ENCODE data around the gene XRCC6. TPM values are rescaled to one million over a fixed set of nuclear protein-coding genes. Genes with fewer than 3 reads are reported as not detected.
"Not testable (repeated sequence)": the region's sequence is repeated elsewhere in the genome, so short reads cannot be mapped to it uniquely, and the experiment has no call there.

Gene XRCC6
- total and polyA plus RNA-seq, 8 donors: 49.8 to 86.4 (median 76.1) TPM

DNA sequence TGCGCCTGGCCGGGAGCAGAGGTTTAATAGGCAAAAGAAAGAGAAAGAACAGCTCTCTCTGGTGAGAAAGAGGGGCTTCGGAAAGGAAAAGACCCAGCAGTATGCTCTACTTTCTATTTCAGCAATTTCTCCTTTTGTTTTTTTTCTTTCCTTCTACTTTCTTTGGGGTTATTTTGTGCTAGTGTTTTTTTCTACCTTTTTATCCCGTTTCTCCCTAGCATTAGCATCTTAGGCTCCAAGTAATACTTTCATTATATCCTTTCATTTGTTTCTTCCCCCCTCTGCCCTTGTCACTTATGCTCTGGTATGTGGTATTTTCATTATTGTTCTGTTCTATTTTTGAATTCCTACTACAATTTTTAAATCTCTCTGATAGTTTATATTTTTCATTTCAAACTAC lies 63.1 kb downstream of the XRCC6 start:
- intact Hi-C loops (cut with DNase I): no loop called here
- Histone ChIP-seq H3K36me3 (peaks cover 0 to 11% (median 0%) of the 10 kb centered on the region in 3 donors), H3K27ac (no peak overlapping the region), H3K27me3 (no peaks in the 10 kb centered on the region), H3K9me3 (no peaks in the 10 kb centered on the region), H3K4me3 (no peak overlapping the region), H3K4me1 (peaks cover 0 to 9% (median 6%) of the 10 kb centered on the region in 3 donors)
- no peak for DNase-seq
- FAIRE-seq: no peak
- 79 to 84% methylated on average over 2 to 4 of the region's 4 CpGs for WGBS, 2 donors
- no peak for ATAC-seq
- TF ChIP-seq, protein P1, sequence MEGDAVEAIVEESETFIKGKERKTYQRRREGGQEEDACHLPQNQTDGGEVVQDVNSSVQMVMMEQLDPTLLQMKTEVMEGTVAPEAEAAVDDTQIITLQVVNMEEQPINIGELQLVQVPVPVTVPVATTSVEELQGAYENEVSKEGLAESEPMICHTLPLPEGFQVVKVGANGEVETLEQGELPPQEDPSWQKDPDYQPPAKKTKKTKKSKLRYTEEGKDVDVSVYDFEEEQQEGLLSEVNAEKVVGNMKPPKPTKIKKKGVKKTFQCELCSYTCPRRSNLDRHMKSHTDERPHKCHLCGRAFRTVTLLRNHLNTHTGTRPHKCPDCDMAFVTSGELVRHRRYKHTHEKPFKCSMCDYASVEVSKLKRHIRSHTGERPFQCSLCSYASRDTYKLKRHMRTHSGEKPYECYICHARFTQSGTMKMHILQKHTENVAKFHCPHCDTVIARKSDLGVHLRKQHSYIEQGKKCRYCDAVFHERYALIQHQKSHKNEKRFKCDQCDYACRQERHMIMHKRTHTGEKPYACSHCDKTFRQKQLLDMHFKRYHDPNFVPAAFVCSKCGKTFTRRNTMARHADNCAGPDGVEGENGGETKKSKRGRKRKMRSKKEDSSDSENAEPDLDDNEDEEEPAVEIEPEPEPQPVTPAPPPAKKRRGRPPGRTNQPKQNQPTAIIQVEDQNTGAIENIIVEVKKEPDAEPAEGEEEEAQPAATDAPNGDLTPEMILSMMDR (IDR thresholded peaks at IDR 0.05): no peak

DNA sequence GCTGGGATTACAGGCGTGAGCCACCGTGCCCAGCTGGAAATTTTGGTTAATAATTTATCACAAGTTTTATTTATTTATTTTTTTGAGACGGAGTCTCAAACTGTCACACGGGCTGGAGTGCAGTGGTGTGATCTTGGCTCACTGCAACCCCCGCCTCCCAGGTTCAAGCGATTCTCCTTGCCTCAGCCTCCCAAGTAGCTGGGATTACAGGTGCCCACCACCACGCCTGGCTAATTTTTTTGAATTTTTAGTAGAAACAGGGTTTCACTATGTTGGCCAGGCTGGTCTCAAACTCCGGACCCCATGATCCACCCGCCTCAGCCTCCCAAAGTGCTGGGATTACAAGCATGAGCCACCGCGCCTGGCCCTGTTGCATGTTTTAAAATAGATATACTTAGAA lies 65.8 kb downstream of the XRCC6 start:
- intact Hi-C loops (cut with DNase I); FAIRE-seq; ATAC-seq; H3K27ac ChIP-seq; H3K4me3 ChIP-seq; DNase-seq; H3K4me1 ChIP-seq; H3K9me3 ChIP-seq; H3K36me3 ChIP-seq; H3K27me3 ChIP-seq: not testable (repeated sequence)
- 70 to 74% methylated on average over 11 of the region's 11 CpGs for WGBS, 2 donors

DNA sequence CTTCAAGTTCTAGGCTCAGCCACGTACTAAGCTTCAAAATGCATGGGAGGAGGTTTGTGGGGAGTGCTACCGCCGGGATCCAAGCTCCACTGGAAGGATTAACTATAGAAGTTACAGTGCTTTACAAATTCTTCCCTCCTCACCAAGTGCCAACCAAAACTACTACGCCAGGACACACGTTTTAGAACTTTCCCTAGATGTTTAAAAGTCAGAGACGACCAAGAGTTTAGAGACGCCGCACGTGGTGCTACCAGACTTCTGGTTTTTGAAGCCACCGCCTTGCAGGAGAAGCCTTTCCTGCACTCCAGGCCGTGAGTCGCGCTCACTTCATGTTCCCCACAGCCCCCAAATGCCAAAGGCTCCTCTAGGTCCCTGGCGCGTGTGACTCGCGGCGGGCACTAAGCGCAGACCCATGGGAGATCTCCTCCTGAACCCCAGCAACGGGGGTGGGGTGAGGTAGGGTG lies 66.8 kb downstream of the XRCC6 start:
- H3K36me3 ChIP-seq: no peaks in the 10 kb centered on the region
- DNase-seq (peak in 3 of 6 donors; percentile 37 to 67 (median 42)), ATAC-seq (peak; percentile 8 to 33 (median 29)), FAIRE-seq (no peak)
- TF ChIP-seq, protein P1 (IDR thresholded peaks at IDR 0.05): no peak
- intact Hi-C loops (cut with DNase I): no loop called here
- H3K27ac ChIP-seq: peak overlapping the region; percentile 91 to 96 (median 94)
- WGBS, 2 donors: 1% methylated on average over 20 of the region's 20 CpGs
- H3K4me3 ChIP-seq: peak overlapping the region; percentile 71 to 94 (median 83)
- no peaks in the 10 kb centered on the region for H3K27me3 ChIP-seq
- no peaks in the 10 kb centered on the region for H3K9me3 ChIP-seq
- peaks cover 0 to 9% (median 6%) of the 10 kb centered on the region in 3 donors for H3K4me1 ChIP-seq

DNA sequence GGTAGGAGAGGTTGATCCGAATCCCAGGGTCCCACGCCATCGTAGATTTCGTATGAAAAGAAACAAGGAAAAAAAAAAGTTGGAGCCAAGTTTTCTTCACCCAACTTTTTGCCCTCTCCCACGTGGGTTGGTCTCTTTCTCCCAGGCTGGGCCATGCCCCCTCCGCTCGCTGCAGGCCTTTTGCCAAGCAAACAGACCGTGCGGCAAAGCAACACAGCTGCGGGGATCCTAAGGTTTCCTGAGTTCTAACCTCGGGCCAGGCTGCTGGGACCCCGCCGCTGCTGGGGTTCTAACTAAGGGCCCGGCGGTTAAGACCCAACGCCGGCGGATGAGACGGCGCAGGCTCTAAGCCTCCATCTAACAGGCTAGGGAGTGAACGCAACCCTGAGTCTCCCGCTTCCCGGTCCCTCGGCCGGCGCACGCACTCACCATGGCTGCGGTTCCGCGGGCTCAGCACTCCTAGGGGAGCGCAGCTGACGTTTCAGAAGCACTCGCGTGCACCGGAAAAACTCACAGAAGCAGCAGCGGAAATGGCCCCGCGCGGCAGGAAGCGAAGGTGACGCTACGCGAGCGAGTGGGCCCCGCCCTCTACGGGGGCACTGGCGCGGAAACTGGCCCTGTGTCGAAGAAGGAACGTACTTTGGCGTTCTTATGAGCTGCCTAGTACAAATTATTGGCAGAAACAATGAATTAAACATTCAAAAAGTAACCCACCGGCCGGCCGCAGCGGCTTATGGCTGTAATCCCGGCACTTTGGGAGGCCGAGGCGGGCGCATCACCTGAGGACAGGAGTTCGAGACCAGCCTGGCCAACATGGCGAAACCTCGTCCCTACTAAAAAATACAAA lies 67.5 kb downstream of the XRCC6 start, which contains the start of gene SNU13:
TSS of gene SNU13 (minus strand) at position 503 of the 847 bp plus-strand sequence. CDS start at position 432, 71 bp downstream.
- Histone ChIP-seq H3K27ac (peak within 1 kb of the TSS; percentile 91 to 96 (median 94)), H3K9me3 (no peaks in the 10 kb centered on the region), H3K27me3 (no peaks in the 10 kb centered on the region), H3K36me3 (no peaks in the 10 kb centered on the region), H3K4me1 (peaks cover 0 to 9% (median 6%) of the 10 kb centered on the region in 3 donors), H3K4me3 (peak within 1 kb of the TSS; percentile 71 to 94 (median 83))
- peak; percentile 86 to 95 (median 88) for DNase-seq
- ATAC-seq: peak; percentile 95 to 96 (median 96)
- WGBS, 2 donors: 0 to 1% methylated on average over 58 to 62 of the region's 62 CpGs
- intact Hi-C loops (cut with DNase I): no loop called here
- FAIRE-seq: peak; percentile 90
- TF ChIP-seq, protein P1 (IDR thresholded peaks at IDR 0.05): peak in 1 of 4 donors; percentile 7

DNA sequence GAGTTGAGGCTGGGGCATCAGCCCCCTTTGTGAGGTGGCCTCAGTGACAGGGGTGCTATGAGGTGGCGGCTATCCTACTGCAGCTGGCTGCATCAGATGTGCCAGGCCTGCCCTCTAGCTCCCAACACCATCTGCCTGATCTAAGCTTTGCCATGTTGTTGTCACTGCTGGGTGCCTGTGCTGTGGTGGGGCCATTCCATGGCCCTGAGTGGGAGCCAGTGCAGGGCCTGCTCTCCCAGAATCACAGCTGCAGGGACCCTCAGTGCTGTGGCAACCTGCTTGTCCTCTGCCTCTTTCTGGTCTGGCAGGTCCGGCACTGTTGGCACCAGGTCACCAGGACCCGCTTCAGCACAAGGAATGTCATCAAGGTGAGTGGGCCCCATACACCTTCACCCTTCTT lies 69.4 kb downstream of the XRCC6 start:
- Histone ChIP-seq H3K4me3 (no peak overlapping the region), H3K4me1 (peaks cover 0 to 9% (median 6%) of the 10 kb centered on the region in 3 donors), H3K9me3 (no peaks in the 10 kb centered on the region), H3K27me3 (no peaks in the 10 kb centered on the region), H3K27ac (no peak overlapping the region), H3K36me3 (no peaks in the 10 kb centered on the region)
- TF ChIP-seq, protein P1 (IDR thresholded peaks at IDR 0.05): no peak
- no peak for FAIRE-seq
- intact Hi-C loops (cut with DNase I): loop anchor here in 1 of 3 donors (10.0 kb wide), 1 partner anchor 254 kb away; the partner anchor contains the start of gene CENPM
- ATAC-seq: no peak
- 80 to 88% methylated on average over 3 of the region's 3 CpGs for WGBS, 2 donors
- peak in 1 of 6 donors; percentile 48 for DNase-seq

All from pancreas (tissue), 10 donors.